RWPE1 (cell line): ENCODE results near the gene UQCC2.

ENCODE experiments used
- CTCF ChIA-PET: fragments of 350-600 bp; sonication (Branson Sonifier 250); formaldehyde crosslinking; extraction: SDS; loops from one replicate; lab custom pipeline; 2021; lab: Yijun Ruan, JAX
- POLR2A ChIA-PET: fragments of 400-600 bp; formaldehyde crosslinking; extraction: SDS; loops from one replicate; lab custom pipeline; 2020; ENCODE audit warnings: antibody characterized with exemption; ENCODE audit not compliant: low non-redundant PET; lab: Yijun Ruan, JAX
- DNase-seq: peaks from one replicate; pipeline ENCODE4 v3.0.0; 2012; ENCODE audit warnings: low spot score
- H3K27ac ChIP-seq: fragments of 450-650 bp; 2 replicates; pipeline ENCODE4 v1.5.1; 2017
- TF ChIP-seq, protein P1 (sequence below): fragments of 450-650 bp; conservative IDR thresholded peaks from 2 replicates; pipeline ENCODE4 v1.5.1; 2017; ENCODE audit warnings: low read depth, mild to moderate bottlenecking

UQCC2 gene

DNA sequence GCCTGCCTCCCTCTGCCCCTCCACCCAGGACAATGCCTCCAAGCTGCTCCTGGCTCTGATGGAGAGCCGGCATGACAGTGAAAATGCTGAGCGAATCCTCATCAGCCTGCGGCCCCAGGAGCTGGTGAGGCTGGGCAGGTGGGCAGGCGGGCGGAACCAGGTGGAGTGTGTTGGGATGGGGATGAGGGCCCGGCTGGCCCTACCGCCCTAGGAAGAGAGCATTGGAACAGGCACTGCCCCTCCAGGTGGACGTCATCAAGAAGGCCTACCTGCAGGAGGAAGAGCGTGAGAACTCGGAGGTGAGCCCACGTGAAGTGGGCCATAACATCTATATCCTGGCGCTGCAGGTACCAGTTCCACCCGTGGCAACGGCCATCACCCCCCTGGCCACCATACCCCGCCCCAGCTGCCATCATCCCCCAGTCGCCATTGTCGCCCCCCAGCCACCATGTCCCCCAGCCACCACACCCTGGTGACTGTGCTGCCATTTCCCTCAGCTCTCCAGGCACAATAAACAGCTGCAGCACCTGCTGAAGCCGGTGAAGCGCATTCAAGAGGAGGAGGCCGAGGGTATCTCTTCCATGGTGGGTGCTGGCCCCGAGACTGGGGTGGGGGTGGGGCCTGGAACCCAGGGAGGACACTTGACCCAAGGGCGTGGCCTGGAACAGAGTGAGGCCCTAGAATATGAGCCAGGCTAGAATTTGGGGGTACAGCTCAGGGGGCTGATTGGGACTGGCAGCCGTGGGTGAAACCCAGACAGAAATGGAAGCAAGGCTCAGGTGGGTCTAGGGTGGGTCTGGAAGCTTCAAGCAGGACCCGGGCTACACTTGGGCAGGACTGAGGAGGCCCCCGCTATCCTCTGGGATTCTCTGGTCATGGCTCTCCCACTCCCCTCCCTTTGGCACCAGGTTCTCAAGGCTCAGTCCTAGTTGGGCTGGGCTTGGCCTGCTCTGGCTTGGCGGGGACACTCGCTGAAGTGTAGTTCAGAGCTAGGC, 24.2 kb downstream of the UQCC2 start:
- ChIA-PET POLR2A (no interaction called here), CTCF (interaction anchor here (0.6 to 1.0 kb wide), 4 partner anchors 12 to 73 kb away, joined by 3 to 4 read pairs (median 4); no protein-coding TSS in a partner anchor)
- TF ChIP-seq, protein P1, sequence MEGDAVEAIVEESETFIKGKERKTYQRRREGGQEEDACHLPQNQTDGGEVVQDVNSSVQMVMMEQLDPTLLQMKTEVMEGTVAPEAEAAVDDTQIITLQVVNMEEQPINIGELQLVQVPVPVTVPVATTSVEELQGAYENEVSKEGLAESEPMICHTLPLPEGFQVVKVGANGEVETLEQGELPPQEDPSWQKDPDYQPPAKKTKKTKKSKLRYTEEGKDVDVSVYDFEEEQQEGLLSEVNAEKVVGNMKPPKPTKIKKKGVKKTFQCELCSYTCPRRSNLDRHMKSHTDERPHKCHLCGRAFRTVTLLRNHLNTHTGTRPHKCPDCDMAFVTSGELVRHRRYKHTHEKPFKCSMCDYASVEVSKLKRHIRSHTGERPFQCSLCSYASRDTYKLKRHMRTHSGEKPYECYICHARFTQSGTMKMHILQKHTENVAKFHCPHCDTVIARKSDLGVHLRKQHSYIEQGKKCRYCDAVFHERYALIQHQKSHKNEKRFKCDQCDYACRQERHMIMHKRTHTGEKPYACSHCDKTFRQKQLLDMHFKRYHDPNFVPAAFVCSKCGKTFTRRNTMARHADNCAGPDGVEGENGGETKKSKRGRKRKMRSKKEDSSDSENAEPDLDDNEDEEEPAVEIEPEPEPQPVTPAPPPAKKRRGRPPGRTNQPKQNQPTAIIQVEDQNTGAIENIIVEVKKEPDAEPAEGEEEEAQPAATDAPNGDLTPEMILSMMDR = no peak
- no peak for DNase-seq
- H3K27ac ChIP-seq = peak overlapping the region; percentile 96

DNA sequence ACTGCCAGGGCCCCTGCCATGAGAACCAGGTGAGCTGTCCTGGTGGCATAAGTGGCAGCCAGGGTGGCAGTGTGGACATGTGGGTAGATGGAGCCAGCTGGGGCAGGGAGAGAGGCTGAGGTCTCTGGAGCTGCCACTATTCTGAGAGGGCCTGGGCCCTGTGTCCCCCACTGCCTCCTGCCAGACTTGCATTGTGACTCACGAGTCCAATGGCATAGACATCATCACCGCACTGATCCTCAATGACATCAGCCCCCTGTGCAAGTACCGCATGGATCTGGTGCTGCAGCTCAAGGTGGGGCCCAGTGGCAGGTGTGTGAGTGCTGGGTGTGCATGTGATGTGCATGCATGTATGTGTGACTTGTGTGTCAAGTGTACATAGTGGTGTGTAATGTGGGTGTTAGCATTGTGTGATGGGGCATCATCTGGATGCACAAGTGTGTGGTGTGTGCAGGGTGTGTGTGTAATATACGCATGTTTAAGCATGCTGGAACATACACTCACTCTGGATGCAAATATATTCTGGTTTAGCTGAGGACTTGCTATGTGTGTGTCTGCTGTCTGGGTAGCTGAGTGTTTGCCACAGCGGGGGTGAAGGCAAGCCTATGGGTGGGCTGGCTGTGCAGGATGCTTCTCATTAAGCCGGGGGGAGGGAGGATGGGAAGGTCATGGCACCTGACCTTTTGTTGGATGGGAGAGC, 25.1 kb downstream of the UQCC2 start:
- POLR2A ChIA-PET = no interaction called here
- peak overlapping the region; percentile 96 for H3K27ac ChIP-seq
- DNase-seq = no peak
- CTCF ChIA-PET = interaction anchor here (0.7 to 1.0 kb wide), 2 partner anchors 14 to 96 kb away, joined by 3 to 4 read pairs; no protein-coding TSS in a partner anchor
- TF ChIP-seq, protein P1 = no peak

DNA sequence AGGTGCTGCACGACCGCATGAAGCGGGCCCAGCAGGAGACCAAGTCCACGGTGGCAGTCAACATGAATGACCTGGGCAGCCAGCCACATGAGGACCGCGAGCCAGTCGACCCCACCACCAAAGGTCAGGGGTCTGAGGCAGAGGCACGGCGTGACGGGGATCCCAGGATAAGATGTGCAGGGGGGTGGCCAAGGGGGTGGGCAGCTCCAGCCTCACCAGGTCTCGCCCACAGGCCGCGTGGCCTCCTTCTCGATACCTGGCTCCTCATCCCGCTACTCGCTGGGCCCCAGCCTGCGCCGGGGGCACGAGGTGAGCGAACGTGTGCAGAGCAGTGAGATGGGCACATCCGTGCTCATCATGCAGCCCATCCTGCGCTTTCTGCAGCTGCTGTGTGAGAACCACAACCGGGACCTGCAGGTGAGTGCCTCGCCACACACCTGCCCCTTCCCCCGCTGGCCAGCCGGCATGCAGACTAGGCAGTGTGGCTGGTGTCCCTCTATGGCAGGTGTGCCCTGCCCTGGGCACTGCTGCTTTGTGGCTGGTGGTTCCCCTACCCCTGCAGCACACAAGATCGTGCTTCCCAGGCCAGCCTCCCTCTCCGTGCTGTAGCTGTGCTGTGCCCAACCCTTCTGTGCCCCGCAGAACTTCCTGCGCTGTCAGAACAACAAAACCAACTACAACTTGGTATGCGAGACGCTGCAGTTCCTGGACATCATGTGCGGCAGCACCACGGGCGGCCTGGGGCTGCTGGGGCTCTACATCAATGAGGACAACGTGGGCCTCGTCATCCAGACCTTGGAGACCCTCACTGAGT, 25.9 kb downstream of the UQCC2 start:
- POLR2A ChIA-PET = no interaction called here
- no peak for DNase-seq
- CTCF ChIA-PET = interaction anchor here (0.7 kb wide), 1 partner anchor 96 kb away, joined by 3 read pairs; no protein-coding TSS in a partner anchor
- peak overlapping the region; percentile 96 for H3K27ac ChIP-seq
- TF ChIP-seq, protein P1 = no peak

DNA sequence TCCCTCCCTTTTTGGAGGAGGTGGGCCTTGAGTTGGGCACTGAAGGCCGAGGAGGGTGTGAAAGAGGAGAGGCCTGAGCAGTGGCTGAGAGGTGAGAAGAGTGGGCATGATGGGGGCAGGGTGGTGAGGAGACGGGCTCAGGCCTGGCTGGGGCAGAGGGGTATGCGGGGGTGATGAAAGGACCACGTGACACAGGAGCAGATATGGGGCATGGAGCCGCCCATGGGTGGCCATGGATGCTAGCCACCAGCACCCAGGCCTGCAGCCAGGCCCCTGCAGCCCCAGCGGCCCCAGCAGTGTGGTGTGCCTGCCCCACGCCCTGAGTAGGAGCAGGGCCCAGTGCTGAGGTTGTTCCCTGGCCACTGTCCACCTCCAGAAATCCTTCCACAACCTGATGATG, 26.5 kb downstream of the UQCC2 start:
- DNase-seq = no peak
- H3K27ac ChIP-seq = peak overlapping the region; percentile 96
- TF ChIP-seq, protein P1 = no peak
- ChIA-PET CTCF (no interaction called here), POLR2A (no interaction called here)

DNA sequence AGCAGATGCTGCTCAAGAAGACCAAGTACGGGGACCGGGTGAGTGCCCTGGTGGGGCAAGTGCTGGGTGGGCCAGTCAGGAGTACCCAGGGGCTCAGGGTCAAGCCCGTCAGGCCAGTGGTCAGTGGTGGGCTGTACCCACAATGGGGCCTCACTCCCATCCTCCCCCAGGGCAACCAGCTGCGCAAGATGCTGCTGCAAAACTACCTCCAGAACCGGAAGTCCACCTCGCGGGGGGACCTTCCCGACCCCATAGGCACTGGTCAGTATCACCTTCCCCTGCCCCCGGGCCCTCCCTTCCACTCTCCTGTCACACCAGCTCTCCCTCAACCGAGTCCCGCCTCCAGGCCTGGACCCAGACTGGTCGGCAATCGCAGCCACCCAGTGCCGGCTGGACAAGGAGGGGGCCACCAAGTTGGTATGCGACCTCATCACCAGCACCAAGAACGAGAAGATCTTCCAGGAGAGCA, 27.0 kb downstream of the UQCC2 start:
- CTCF ChIA-PET = interaction anchor here (0.6 to 0.7 kb wide), 2 partner anchors 11 to 245 kb away, joined by 3 to 4 read pairs; no protein-coding TSS in a partner anchor
- TF ChIP-seq, protein P1 = no peak
- peak overlapping the region; percentile 96 for H3K27ac ChIP-seq
- POLR2A ChIA-PET = no interaction called here
- no peak for DNase-seq
